HG02588 (cell line): ENCODE results near the gene ZNF429.
"Not testable (repeated sequence)": the region's sequence is repeated elsewhere in the genome, so short reads cannot be mapped to it uniquely, and the experiment has no call there.

Source experiments
- ATAC-seq: cut with Tn5 transposase; IDR thresholded peaks from one replicate; pipeline ENCODE4 v1.9.1; 2021; ENCODE audit warnings: mild to moderate bottlenecking, moderate library complexity; ENCODE audit not compliant: unreplicated experiment

The ZNF429 gene

DNA sequence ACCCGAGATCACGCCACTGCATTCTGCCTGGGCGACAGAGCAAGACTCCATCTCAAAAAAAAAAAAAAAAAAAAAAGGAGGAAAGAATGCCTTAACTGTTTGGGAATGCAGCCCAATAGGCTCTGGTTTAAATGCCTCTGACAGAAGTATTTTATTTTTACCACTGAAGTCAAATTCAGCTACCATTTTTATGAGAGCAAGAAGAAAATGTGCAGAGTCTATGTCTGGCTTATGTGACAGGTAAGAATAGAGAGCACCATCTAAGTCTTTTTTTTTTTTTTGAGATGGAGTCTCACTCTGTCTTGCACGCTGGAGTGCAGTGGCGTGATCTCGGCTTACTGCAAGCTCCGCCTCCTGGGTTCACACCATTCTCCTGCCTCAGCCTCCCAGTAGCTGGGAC, 7.2 kb downstream of the ZNF429 start:
- not testable (repeated sequence) for ATAC-seq

DNA sequence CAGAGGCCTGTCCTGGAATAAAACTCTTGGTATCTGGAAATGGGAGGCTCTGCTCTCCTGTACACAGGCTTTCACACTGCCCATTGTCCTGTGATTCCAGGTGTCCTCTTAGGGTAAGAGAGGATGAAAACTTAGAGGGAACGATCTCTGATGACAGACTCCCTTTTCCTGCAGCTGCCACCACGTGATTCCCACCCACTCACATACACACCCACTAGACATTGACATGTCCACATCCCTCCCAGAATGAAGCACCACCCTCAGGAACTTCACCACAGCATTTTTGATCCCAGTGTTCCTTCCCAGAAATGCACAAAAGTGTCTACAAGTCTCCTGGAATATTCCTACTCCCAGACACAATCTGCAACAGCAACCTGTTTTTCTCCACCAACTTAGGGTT, 8.2 kb downstream of the ZNF429 start:
- no peak for ATAC-seq

DNA sequence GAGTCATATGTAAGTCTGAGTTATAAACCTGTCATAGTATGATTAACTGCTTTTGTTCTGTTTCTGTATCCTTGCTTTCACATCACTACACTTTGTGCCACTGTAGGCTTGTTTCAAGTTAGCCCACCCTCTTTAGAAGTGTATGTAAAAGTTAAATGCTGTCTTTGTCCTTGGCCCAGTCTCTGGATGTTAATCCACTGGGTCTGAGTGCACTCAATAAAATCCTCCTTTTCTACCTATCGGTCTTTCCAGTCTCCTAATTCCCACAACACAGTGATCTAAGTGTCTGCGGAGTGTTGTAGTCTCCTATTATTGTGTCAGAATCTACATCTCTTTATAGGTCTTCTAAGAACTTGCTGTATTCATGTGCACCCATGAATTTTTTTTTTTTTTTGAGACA, 14.1 kb downstream of the ZNF429 start:
- no peak for ATAC-seq

DNA sequence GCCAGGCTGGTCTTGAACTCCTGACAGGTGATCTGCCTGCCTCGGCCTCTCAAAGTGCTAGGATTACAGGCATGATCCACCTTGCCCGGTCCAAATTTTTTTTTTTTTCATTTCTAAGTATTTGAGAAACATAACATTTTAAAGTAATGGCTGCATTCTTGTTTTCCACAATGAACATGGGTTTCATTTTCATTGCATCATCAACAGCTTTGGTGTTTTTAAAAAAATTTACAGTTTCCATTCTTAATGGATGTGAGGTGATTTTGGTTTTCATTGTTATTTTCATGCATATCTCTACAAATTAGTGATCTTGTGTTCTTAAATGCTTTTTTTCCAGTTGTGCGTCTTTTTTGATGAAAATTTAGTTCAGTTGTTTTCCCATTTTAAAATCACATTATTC, 27.5 kb downstream of the ZNF429 start:
- no peak for ATAC-seq

DNA sequence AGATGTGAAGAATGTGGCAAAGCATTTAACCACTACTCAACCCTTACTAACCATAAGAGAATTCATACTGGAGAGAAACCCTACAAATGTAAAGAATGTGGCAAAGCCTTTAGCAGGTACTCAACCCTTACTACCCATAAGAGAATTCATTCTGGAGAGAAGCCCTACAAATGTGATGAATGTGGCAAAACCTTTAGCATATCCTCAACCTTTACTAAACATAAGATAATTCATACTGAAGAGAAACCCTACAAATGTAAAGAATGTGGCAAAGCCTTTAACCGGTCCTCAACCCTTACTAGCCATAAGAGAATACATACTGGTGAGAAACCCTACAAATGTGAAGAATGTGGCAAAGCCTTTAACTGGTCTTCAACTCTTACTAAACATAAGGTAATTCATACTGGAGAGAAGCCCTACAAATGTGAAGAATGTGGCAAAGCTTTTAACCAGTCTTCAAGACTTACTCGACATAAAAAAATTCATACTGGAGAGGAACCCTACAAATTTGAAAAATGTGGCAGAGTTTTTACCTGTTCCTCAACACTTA, 31.4 kb downstream of the ZNF429 start:
- ATAC-seq, result not testable (repeated sequence)

DNA sequence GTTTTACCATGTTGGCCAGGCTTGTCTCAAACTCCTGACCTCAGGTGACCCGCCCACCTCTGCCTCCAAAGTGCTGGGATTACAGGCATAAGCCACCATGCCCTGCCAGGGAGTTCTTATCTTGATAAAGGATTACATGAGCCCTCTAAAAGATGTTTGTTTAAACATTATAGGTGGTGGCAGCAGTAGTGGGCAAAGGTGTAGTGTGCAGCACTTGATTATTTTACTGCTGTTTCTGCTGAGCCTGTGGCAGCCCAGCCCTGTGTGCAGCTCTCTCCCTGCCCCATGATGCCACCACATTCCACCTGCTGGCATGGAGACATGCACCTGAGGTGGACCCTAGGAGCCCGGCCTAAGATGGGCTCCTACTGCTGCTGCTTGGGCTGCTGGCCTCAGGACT, 54.0 kb downstream of the ZNF429 start:
- ATAC-seq, result no peak

DNA sequence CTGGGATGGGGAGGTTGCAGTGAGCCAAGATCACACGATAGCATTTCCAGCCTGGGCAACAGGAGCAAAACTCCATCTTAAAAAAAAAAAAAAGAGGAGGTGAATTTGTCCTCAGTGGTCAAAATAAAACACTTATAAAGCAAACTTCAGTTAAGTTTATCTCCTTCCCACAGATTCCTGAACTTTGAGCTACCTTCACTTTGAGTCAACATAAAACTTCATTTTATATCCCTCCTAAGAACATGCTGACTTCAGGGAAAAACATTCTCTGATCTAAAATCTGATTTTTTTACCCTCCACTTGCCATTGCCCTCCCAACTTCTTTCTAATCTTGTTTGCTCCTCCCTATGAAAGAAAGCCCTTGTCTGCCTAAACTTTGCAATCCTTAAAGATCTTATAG, 59.0 kb downstream of the ZNF429 start:
- no peak for ATAC-seq

DNA sequence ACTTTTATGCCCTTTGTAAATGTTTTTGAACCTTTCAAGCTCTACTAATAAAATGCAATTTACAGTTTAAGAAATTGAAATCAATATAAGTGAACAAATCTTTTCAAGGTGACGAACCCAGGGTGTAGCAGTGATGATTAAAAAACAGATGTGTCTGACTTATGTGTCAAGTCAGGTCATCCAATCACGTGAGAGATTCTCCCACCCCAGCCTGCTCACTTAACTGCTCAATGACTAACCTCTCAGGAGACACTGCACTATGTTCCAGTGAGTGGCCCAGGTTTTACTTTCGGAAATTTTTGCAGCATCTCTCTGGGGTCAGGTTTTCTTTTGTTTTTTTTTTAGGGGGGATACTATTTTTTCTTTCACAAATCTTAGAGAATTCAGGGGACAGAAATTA, 60.7 kb downstream of the ZNF429 start:
- no peak for ATAC-seq

DNA sequence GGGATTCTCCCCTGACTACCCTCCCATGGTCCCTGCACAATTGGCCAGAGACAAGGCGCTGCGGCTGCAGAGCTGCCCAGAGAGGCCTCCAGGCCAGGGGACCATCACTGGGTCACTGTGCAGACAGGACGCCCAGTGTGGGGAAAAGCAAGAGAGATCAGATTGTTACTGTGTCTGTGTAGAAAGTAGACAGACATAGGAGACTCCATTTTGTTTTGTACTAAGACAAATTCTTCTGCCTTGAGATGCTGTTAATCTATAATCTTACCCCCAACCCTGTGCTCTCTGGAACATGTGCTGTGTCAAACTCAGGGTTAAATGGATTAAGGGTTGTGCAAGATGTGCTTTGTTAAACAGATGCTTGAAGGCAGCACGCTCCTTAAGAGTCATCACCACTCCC, 62.4 kb downstream of the ZNF429 start:
- not testable (repeated sequence) for ATAC-seq

DNA sequence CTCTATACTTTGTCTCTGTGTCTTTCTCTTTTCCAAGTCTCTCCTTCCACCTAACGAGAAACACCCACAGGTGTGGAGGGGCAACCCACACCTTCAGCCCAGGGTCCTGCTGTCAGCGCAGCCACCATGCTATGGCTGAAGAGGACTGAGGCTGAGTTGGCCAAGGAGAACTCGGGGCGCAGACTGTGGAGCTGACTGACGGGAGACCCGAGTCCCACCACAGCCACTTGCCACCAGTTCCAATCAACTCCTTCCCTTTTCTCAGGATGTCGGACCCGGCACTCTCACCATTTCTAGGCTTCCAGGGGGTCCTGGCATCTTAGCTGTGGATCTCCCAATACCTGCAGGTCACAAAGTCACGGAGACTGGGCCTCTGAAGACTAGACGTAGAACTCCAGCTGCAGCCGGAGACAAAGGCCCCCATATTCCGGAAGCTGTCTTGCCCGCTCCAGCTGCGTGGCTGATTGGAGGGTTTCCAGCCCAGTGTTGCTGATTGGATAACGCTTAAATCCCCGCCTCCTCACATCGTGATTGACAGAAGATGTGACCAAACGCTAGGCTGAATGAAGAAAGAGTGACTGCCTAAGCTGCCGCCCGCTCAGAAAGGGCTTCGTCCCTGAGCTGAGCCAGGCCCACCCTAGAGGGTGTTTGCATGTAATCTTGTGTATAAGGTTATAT, 63.6 kb downstream of the ZNF429 start:
- no peak for ATAC-seq

DNA sequence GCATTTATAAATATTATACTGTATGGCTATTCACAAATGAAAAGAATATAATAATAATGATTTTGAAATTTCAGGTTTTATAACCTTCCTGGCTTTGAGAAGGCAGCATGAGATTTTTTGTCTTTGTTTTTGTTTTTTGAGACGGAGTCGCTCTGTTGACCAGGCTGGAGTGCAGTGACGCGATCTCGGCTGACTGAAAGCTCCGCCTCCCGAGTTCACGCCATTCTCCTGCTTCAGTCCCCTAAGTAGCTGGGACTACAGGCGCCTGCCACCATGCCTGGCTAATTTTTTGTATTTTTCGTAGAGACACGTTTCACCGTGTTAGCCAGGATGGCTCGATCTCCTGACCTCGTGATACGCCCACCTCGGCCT, 64.1 kb downstream of the ZNF429 start:
- ATAC-seq, result no peak

DNA sequence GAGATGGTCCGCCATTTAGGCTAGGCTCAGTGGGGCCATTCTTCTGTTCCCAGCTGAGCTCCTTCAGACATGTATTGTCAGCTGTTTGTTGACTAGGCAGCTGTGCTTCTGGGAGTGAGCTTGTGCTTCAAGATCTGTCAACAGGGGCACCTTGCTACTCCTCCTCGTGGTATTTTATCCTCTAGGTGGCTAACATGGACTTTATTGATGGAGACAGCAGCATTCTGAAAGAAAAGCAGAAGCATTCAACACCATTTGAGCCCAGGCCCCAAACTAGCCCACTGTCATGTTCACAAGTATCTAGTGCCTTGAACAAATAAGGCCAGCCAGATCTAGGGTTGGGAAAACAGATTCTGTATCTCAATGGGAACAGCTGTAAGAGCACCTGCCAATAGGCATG, 65.9 kb downstream of the ZNF429 start:
- no peak for ATAC-seq

DNA sequence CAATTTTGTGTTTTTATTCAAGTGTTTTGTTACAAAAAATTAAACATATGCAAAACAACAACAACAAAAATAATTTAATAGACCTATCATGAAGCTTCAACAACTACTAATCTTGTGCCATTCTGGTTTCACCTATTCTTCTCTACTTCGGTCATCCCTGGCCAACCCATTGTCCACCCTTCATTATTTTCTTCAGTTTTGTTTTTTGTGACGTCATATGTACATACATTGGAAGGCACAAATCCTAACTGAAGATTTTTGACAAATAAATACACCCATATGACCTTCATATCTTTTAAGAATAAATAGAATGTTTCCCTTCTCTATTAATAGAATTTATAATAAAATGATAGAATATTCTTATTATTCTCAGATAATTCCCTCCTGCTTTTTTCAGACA, 69.2 kb downstream of the ZNF429 start:
- no peak for ATAC-seq

DNA sequence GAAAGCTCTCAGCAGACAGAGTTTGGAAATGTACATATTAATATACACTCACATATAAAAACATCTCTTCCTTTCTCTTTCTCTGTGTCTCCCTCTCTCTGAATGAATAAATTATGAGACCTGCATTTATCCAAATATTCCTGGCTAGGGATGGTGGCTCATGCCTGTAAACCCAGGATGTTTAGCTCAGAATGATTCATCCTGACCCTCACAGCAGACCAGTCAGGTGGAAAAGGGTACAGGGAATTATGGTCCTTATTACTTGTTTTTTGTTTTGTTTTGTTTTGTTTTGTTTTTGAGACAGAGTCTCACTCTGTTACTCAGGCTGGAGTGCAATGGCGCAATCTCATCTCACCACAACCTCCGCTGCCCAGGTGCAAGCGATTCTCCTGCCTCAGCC, 71.1 kb downstream of the ZNF429 start:
- no peak for ATAC-seq

DNA sequence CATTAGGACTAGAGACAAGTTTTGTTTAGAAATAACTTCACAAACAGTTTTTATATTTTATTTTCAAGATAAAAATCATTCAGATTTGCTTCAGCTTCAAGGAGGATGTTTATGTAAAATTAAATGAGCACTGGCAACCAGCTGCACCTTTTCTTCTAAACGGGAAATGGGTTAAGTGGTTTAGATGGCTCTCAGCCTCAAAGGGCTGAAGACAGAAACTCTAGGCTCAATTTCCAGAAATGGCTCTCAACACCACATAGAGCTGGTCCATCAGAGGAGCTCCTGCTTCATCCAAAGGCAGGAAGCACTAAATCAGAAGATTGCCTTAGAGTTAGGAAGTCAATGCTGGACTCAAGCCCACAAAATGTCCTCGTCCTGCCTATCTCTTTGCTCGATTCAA, 74.7 kb downstream of the ZNF429 start:
- ATAC-seq, result no peak

DNA sequence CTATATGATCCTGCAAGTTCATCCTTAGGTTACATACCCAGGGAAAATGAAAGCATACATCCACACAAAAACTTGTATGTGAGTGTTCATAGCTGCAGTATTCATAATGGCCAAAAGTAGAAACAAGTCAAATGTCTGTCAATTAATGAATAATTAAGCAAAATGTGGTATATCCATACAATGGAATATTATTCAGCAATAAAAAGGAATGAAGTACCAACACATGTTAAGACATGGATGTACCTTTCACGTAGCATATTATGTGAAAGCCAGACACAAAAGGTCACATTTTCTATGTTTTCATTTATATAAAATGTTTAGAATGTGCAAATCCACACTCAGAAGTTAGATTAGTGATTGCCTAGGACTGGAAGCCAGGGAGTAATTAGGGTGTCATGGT, 75.4 kb downstream of the ZNF429 start:
- ATAC-seq, result no peak

DNA sequence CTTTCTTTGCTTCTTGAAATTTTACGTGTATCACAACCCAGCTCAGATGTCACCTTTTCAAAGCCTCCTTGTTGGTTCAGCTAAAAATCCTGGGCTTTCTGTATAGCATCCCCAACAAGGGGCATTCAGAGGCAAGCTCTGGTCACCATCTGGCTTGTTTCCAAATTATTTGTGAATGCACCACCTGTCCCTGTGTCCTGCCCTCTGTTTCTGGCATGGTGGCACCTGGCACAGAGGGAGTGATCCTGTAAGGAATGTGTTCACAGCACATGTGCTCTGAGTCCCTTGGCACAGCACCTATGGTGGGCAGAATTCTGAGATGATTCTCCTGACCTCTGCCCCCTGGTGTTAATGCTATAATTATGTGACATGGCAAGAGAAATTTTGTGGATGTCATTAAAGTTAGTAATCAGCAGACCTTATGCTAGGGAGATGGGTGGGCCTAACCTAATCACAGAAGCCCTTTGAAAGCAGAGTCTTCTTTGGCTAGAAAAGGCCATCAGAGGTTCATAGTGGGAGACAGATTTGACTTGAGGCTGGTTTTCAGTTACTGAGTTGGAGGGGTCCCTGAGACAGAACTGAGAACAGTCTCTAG, 76.3 kb downstream of the ZNF429 start:
- no peak for ATAC-seq

DNA sequence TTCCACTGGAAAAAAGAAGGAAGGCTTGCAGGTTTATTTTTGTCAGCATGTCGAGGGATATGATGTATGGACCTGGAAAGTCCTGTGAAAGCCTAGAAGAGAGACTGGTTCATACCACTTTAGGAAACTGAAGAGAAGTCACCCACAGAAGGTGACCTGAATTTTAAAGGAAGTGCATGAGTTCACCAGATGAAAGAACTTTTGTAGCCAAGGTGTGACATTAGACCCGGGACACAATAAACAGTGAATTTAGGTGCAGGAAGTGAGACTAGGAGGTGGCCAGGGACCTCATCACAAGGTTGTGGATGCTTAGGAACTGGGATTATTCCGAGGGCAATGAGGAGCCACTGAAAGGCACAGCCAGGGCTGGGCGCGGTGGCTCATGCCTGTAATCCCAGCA, 79.1 kb downstream of the ZNF429 start:
- ATAC-seq, result no peak

DNA sequence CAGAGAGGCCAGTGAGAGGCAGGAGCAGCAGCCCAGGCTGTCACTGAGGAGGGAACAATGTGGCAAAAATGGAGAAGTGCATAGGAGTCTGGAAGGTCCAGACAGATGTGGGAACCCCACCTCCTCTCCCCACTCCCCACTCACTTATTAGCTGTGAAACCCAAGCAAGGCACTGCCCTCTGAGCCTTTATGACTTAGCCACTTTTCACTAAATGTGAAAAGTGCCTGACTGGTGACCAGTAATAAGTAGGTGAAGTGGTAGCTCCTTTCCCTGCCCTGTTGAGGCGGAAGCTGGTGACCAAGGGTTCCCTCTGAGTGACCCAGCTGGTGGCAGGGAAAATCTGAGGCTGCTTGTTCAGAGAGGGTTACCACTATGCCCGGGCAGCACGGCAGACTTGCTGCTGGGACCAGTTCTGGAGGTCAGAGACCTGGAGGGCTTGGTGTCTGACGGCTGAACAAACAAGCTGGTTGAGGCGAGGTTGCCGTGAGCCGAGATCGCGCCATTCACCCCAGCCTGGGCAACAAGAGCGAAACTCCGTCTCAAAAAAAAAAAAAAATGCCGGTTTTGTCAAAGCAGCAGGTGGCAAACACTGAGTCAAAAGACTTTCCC, 80.0 kb downstream of the ZNF429 start:
- no peak for ATAC-seq

DNA sequence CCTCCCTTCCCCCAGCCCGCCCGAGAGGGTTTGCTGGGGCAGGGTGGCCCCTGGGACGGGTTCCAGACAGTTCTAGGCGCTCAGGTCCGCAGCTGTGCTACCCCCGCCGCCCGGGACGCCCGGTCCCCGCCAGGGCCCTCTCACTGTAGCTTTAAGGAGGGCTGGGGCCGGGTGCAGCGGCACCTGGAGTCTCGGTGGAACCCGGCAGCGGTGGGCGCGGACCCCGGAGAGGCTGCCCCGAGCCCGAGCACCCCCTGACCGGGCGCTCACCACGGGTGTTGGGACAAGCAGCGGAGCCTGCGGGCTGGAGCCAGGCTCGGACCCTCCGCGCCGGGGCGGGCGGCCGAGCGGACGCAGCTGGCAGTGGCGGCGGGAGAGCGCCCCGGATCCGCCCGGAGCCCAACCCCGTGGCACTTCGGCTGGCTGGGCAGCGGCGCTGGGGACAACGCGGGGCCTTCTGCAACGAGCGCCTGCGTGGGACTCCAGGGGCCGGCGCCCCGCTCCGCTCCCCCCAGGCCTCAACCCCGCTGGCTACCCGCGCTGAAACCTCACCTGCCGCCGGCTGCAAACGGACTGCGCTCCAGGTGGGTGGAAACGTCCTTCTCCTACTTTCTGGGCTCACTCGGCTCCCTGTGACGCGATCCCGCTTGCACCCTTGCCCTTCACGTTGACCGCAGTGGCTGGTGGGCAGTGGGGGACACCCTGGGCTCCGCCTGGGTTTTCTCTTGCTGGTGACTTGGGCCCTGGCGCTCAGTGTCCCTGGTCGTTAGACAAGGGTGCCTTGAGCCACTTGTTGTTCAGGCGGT, 81.1 kb downstream of the ZNF429 start:
- no peak for ATAC-seq

DNA sequence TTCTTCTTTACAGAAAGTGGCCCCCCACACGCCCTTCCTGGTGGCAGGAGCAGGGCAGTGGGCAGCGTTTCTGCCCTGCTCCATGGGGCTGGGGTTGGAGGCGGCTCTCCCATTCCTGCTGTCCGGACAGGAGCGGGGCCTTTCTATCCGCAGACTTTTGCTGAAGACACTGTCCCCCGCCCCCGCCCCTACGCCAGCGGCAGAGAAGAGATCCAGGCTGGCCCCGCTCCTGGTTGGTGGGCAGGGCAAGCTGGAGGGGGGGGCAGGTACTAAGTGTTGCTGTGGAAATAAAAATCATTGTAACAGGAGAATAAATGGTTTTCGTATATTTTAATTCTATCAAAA, 81.7 kb downstream of the ZNF429 start:
- ATAC-seq, result no peak

DNA sequence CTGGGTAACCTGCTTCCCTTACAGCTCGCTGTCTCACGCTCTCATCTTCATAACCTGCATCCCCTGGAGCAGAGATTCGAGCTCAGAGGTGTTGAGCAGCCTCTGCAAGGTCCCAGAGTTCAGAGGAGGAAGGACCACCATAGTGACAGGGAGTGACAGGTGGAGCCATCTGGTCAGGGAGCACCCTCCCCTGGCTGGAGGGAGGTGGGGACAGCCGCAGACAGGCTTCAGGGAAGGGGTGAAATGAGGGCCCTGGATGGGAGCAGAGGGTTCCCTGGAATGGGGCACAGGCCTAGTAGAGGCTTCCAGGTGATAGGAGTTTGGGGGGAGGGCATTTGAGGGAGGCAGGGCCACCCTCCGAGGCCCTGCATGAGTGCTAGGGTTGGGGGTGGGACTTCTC, 82.1 kb downstream of the ZNF429 start:
- no peak for ATAC-seq
